SU-DHL-6 (cell line): Measurements from ENCODE around the gene ZNF26.

Experiments
- H2AFZ ChIP-seq: fragments of 200-600 bp; sonication (generic); 2 replicates; pipeline ENCODE4 v1.6.1; 2014; ENCODE audit warnings: low read depth, mild to moderate bottlenecking, moderate library complexity, mixed read lengths, antibody characterized with exemption, low read length; ENCODE audit not compliant: severe bottlenecking
- H3F3A ChIP-seq: fragments of 200-600 bp; shearing (Covaris generic); 2 replicates; pipeline ENCODE4 v1.6.0; 2016; ENCODE audit warnings: antibody characterized with exemption, mild to moderate bottlenecking; ENCODE audit not compliant: insufficient read depth
- H3K27ac ChIP-seq: fragments of 200-600 bp; sonication (generic); 2 replicates; pipeline ENCODE4 v1.5.1; 2016; ENCODE audit warnings: low read depth, mild to moderate bottlenecking, low read length, moderate library complexity, mixed read lengths
- H3K27me3 ChIP-seq: fragments of 200-600 bp; sonication (generic), shearing (Covaris generic); 2 replicates; pipeline ENCODE4 v1.6.0; 2014; ENCODE audit warnings: mild to moderate bottlenecking, low read length
- H3K36me3 ChIP-seq: fragments of 200-600 bp; sonication (generic); 2 replicates; pipeline ENCODE4 v1.6.1; 2014; ENCODE audit warnings: mild to moderate bottlenecking, low read length, mixed read lengths
- H3K4me2 ChIP-seq: fragments of 300-600, 200-600 bp; shearing (Covaris generic), sonication (generic); 2 replicates; pipeline ENCODE4 v1.6.0; 2014; ENCODE audit warnings: low read length, low read depth, mild to moderate bottlenecking; ENCODE audit not compliant: poor library complexity, severe bottlenecking
- H3K4me3 ChIP-seq: fragments of 200-600 bp; sonication (generic); 2 replicates; pipeline ENCODE4 v1.5.1; 2014; ENCODE audit warnings: antibody characterized with exemption, low read length, mild to moderate bottlenecking, mixed read lengths; ENCODE audit not compliant: insufficient read depth, poor library complexity, severe bottlenecking
- H3K79me2 ChIP-seq: fragments of 200-600 bp; sonication (generic); 2 replicates; pipeline ENCODE4 v1.6.1; 2014; ENCODE audit warnings: mild to moderate bottlenecking, low read length, moderate library complexity; ENCODE audit not compliant: insufficient read depth
- H3K9ac ChIP-seq: fragments of 200-600 bp; sonication (generic); 2 replicates; pipeline ENCODE4 v1.7.0; 2014; ENCODE audit warnings: mild to moderate bottlenecking, low read length
- H3K9me2 ChIP-seq: fragments of 200-600 bp; sonication (generic); replicated peaks from 2 replicates; pipeline ENCODE4 v1.6.1; 2014; ENCODE audit warnings: low read length; ENCODE audit not compliant: insufficient read depth
- H3K9me3 ChIP-seq: fragments of 200-600 bp; sonication (generic); 2 replicates; pipeline ENCODE4 v1.6.1; 2014; ENCODE audit warnings: low read length, mixed read lengths; ENCODE audit not compliant: insufficient read depth
- H4K20me1 ChIP-seq: fragments of 200-600 bp; sonication (generic); 2 replicates; pipeline ENCODE4 v1.6.1; 2014; ENCODE audit warnings: low read depth, mild to moderate bottlenecking, antibody characterized with exemption, low read length, moderate library complexity, mixed read lengths
- EZH2phosphoT487 ChIP-seq: fragments of 200-600 bp; sonication (generic), shearing (Covaris generic); conservative IDR thresholded peaks from 2 replicates; pipeline ENCODE4 v1.6.1; 2018; ENCODE audit warnings: mild to moderate bottlenecking, antibody characterized with exemption, low read length, moderate library complexity, mixed read lengths
- TF ChIP-seq, protein P1 (sequence below): fragments of 200-600 bp; sonication (generic); IDR thresholded peaks from one replicate; pipeline ENCODE4 v1.5.1; 2017; ENCODE audit warnings: antibody characterized with exemption, mild to moderate bottlenecking, low read length, moderate library complexity; ENCODE audit not compliant: insufficient read depth, poor library complexity, severe bottlenecking

ZNF26 gene

DNA sequence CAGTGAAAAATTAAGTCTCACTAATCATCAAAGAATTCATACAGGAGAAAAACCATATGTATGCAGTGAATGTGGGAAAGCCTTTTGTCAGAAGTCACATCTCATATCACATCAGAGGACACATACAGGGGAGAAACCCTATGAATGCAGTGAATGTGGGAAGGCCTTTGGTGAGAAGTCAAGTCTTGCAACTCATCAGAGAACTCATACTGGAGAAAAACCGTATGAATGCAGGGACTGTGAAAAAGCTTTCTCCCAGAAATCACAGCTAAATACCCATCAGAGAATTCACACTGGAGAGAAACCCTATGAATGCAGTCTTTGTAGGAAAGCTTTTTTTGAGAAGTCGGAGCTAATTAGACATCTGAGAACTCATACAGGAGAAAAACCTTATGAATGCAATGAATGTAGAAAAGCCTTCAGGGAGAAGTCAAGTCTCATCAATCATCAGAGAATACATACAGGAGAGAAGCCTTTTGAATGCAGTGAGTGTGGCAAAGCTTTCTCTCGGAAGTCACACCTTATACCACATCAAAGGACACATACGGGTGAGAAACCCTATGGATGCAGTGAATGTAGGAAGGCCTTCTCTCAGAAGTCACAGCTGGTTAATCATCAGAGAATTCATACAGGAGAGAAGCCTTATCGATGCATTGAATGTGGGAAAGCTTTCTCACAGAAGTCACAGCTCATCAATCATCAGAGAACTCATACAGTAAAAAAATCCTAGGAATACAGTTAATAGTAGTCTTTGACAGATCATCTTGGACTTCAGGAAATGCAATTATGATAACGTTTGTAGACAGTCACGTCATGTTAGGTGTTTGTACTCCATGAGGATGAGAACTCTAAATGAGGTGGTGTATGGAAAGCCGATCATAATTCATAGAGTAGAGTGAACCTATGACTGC, 72.3 kb downstream of the ZNF26 start:
- no peak overlapping the region for H2AFZ ChIP-seq
- H3K27me3 ChIP-seq: no peaks in the 10 kb centered on the region
- H3K27ac ChIP-seq: no peak overlapping the region
- peaks cover 10% of the 10 kb centered on the region for H3F3A ChIP-seq
- no peak overlapping the region for H3K9ac ChIP-seq
- no peaks in the 10 kb centered on the region for H3K9me2 ChIP-seq
- peaks cover 39% of the 10 kb centered on the region for H3K36me3 ChIP-seq
- TF ChIP-seq, protein P1, sequence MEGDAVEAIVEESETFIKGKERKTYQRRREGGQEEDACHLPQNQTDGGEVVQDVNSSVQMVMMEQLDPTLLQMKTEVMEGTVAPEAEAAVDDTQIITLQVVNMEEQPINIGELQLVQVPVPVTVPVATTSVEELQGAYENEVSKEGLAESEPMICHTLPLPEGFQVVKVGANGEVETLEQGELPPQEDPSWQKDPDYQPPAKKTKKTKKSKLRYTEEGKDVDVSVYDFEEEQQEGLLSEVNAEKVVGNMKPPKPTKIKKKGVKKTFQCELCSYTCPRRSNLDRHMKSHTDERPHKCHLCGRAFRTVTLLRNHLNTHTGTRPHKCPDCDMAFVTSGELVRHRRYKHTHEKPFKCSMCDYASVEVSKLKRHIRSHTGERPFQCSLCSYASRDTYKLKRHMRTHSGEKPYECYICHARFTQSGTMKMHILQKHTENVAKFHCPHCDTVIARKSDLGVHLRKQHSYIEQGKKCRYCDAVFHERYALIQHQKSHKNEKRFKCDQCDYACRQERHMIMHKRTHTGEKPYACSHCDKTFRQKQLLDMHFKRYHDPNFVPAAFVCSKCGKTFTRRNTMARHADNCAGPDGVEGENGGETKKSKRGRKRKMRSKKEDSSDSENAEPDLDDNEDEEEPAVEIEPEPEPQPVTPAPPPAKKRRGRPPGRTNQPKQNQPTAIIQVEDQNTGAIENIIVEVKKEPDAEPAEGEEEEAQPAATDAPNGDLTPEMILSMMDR: no peak
- no peak for TF ChIP-seq EZH2phosphoT487
- no peaks in the 10 kb centered on the region for H4K20me1 ChIP-seq
- peaks cover 80% of the 10 kb centered on the region for H3K9me3 ChIP-seq
- H3K4me3 ChIP-seq: no peak overlapping the region
- no peak overlapping the region for H3K4me2 ChIP-seq
- no peaks in the 10 kb centered on the region for H3K79me2 ChIP-seq

DNA sequence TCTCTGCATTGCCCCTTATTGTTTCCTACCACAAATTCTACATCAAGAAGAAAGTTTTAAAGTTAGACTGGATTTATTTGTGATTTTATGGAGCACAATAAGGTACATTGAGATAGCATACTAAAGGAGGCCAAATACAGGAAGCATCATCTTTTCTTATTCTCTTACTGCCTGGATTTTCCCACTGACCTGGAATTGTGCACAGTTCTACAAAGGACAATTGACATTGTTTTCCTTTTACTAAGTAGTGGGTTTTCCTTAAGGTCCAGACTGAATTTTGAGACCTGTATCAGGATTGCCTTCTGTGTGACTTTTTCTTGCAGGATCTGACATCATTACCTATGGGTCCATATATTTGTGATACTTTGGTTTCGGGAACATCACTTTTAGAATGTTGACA, 75.8 kb downstream of the ZNF26 start:
- Histone ChIP-seq H3K4me3 (no peak overlapping the region), H3K27me3 (no peaks in the 10 kb centered on the region), H3K9me3 (peaks cover 93% of the 10 kb centered on the region), H2AFZ (no peak overlapping the region), H4K20me1 (no peaks in the 10 kb centered on the region), H3K79me2 (no peaks in the 10 kb centered on the region), H3F3A (peaks cover 10% of the 10 kb centered on the region), H3K27ac (no peak overlapping the region), H3K9ac (no peak overlapping the region), H3K36me3 (peaks cover 13% of the 10 kb centered on the region), H3K4me2 (no peak overlapping the region), H3K9me2 (no peaks in the 10 kb centered on the region)
- TF ChIP-seq, protein P1: no peak
- no peak for TF ChIP-seq EZH2phosphoT487

DNA sequence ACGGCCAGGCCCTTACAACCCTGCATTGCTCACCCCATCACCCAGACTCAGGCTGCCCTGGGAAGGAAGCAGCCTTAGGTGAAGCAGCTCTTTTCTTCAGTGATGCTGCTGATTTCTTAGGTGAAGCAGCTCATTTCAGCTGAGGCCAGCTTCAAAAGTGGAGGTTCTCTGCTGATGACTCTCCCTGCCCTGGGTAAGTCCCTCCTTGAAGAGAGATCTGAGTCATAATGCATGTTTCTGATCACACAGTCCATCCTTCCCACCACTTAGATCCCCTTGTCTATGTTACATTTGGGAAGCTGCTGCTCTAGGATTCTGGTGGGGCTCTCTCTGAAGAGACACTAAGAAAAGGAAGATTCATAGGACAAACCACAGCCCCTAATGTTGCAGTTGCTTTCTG, 77.4 kb downstream of the ZNF26 start:
- no peaks in the 10 kb centered on the region for H3F3A ChIP-seq
- H4K20me1 ChIP-seq: no peaks in the 10 kb centered on the region
- H3K27me3 ChIP-seq: no peaks in the 10 kb centered on the region
- TF ChIP-seq, protein P1: no peak
- TF ChIP-seq EZH2phosphoT487: no peak
- no peaks in the 10 kb centered on the region for H3K79me2 ChIP-seq
- peaks cover 91% of the 10 kb centered on the region for H3K9me3 ChIP-seq
- H3K4me2 ChIP-seq: no peak overlapping the region
- no peak overlapping the region for H3K4me3 ChIP-seq
- H2AFZ ChIP-seq: no peak overlapping the region
- H3K27ac ChIP-seq: no peak overlapping the region
- no peak overlapping the region for H3K9ac ChIP-seq
- no peaks in the 10 kb centered on the region for H3K9me2 ChIP-seq
- H3K36me3 ChIP-seq: 0 out of 2 replicates have a peak, but pooled peaks cover 5% of the 10 kb centered on the region
